ENCODE data around the gene STPG1.

Gene STPG1

GRCh38 chr1:24380508-24380907 lies 33.1 kb downstream of the STPG1 start:
- no peak for TF ChIP-seq CTCF (IDR thresholded peaks at IDR 0.05; ENCODE audit: extremely low read depth, insufficient read depth, missing control alignments)
- in situ Hi-C loops (cut with MboI; ENCODE audit: low pct_unique_long_range_greater_than_20kb, low sequenced_read_pairs, unreplicated experiment): no loop called here
- DNase-seq (ENCODE audit: low spot score): no peak

GRCh38 chr1:24379733-24380315 lies 33.8 kb downstream of the STPG1 start:
- TF ChIP-seq CTCF (IDR thresholded peaks at IDR 0.05; ENCODE audit: extremely low read depth, insufficient read depth, missing control alignments): no peak
- in situ Hi-C loops (cut with MboI; ENCODE audit: low pct_unique_long_range_greater_than_20kb, low sequenced_read_pairs, unreplicated experiment): no loop called here
- no peak for DNase-seq (ENCODE audit: low spot score)

- no peak for TF ChIP-seq CTCF (IDR thresholded peaks at IDR 0.05; ENCODE audit: extremely low read depth, insufficient read depth, missing control alignments)
- no peak for DNase-seq (ENCODE audit: low spot score)
- in situ Hi-C loops (cut with MboI; ENCODE audit: low pct_unique_long_range_greater_than_20kb, low sequenced_read_pairs, unreplicated experiment): no loop called here
Observed at GRCh38 chr1:24374891-24375786, 38.4 kb downstream of the STPG1 start.

- DNase-seq (ENCODE audit: low spot score): no peak
- in situ Hi-C loops (cut with MboI; ENCODE audit: low pct_unique_long_range_greater_than_20kb, low sequenced_read_pairs, unreplicated experiment): no loop called here
- TF ChIP-seq CTCF (IDR thresholded peaks at IDR 0.05; ENCODE audit: extremely low read depth, insufficient read depth, missing control alignments): no peak
Observed at GRCh38 chr1:24373710-24374109, 39.9 kb downstream of the STPG1 start.

GRCh38 chr1:24373044-24373443 lies 40.5 kb downstream of the STPG1 start:
- peak; percentile 75 for DNase-seq (ENCODE audit: low spot score)
- in situ Hi-C loops (cut with MboI; ENCODE audit: low pct_unique_long_range_greater_than_20kb, low sequenced_read_pairs, unreplicated experiment): no loop called here

GRCh38 chr1:24369801-24370200 lies 43.8 kb downstream of the STPG1 start:
- in situ Hi-C loops (cut with MboI; ENCODE audit: low pct_unique_long_range_greater_than_20kb, low sequenced_read_pairs, unreplicated experiment): no loop called here
- no peak for TF ChIP-seq CTCF (IDR thresholded peaks at IDR 0.05; ENCODE audit: extremely low read depth, insufficient read depth, missing control alignments)
- DNase-seq (ENCODE audit: low spot score): no peak

More at GRCh38 chr1:24373044-24373443, 40.5 kb downstream of the STPG1 start:
- TF ChIP-seq CTCF (IDR thresholded peaks at IDR 0.05; ENCODE audit: extremely low read depth, insufficient read depth, missing control alignments): no peak
